Smooth muscle cell (in vitro differentiated cells): ENCODE measurements around the gene CTDP1. TPM values are rescaled to one million over a fixed set of nuclear protein-coding genes. Genes with fewer than 3 reads are reported as not detected.

Experiments
- DNase-seq: peaks from one replicate; lab custom pipeline; 2025; ENCODE audit not compliant: unreplicated experiment; lab: John Stamatoyannopoulos, UW
- H2AFZ ChIP-seq: fragments of 200-600 bp; sonication (generic); 2 replicates; pipeline ENCODE4 v1.6.0; 2016; ENCODE audit warnings: antibody characterized with exemption, low read depth, mild to moderate bottlenecking
- H3F3A ChIP-seq: fragments of 200-600 bp; sonication (generic); 2 replicates; pipeline ENCODE4 v1.6.0; 2017; ENCODE audit warnings: antibody characterized with exemption, low read depth
- H3K27ac ChIP-seq: fragments of 200-600 bp; sonication (generic); 2 replicates; pipeline ENCODE4 v1.5.1; 2016; ENCODE audit warnings: low read depth, mild to moderate bottlenecking
- H3K27me3 ChIP-seq: fragments of 200-600 bp; sonication (generic); 2 replicates; pipeline ENCODE4 v1.6.1; 2016; ENCODE audit warnings: low read depth, mild to moderate bottlenecking
- H3K36me3 ChIP-seq: fragments of 200-600 bp; sonication (generic); 2 replicates; pipeline ENCODE4 v1.5.1; 2016; ENCODE audit warnings: low read depth
- H3K4me1 ChIP-seq: fragments of 200-600 bp; sonication (generic); 2 replicates; pipeline ENCODE4 v1.5.1; 2016; ENCODE audit warnings: low read depth
- H3K4me2 ChIP-seq: fragments of 200-600 bp; sonication (generic); 2 replicates; pipeline ENCODE4 v1.6.0; 2016; ENCODE audit warnings: mild to moderate bottlenecking
- H3K4me3 ChIP-seq: fragments of 200-600 bp; sonication (generic); 2 replicates; pipeline ENCODE4 v1.5.1; 2016; ENCODE audit warnings: mild to moderate bottlenecking
- H3K79me2 ChIP-seq: fragments of 200-600 bp; sonication (generic); 2 replicates; pipeline ENCODE4 v1.6.0; 2016; ENCODE audit warnings: low read depth, mild to moderate bottlenecking
- H3K9ac ChIP-seq: fragments of 200-600 bp; sonication (generic); 2 replicates; pipeline ENCODE4 v1.6.0; 2016; ENCODE audit warnings: low read depth
- H3K9me3 ChIP-seq: fragments of 200-600 bp; sonication (generic); replicated peaks from 2 replicates; pipeline ENCODE4 v1.5.1; 2016; ENCODE audit warnings: low read depth
- H4K20me1 ChIP-seq: fragments of 200-600 bp; sonication (generic); 2 replicates; pipeline ENCODE4 v1.6.0; 2016; ENCODE audit warnings: low read depth
- WGBS: methylation state at CpG from one replicate; pipeline ENCODE4 v1.1.7; 2016; ENCODE audit warnings: low lambda C conversion rate; 5-methylcytosine and 5-hydroxymethylcytosine counted together
- polyA plus RNA-seq: library from polyadenylated mRNA; unstranded; fragments of >200 nt; fragmentation: Nextera tagmentation; extraction: Ambion mirVana; gene quantifications from 2 replicates; pipeline ENCODE4 v1.2.1, GENCODE V29; 2016
- total RNA-seq: library from RNA; depleted of rRNA; stranded (reverse); fragments of >200 nt; gene quantifications from 2 replicates; pipeline ENCODE4 v1.2.3, GENCODE V29; 2014
- TF ChIP-seq, protein P1 (sequence below): fragments of 200-600 bp; sonication (generic); IDR thresholded peaks from 2 replicates; pipeline ENCODE4 v1.5.1; 2017; ENCODE audit warnings: borderline replicate concordance, mild to moderate bottlenecking, antibody characterized with exemption; ENCODE audit not compliant: insufficient read depth, poor library complexity, severe bottlenecking

CTDP1 gene
- total and polyA plus RNA-seq, 2 experiments from 2014 or later = 14.1 to 18.4 TPM

DNA sequence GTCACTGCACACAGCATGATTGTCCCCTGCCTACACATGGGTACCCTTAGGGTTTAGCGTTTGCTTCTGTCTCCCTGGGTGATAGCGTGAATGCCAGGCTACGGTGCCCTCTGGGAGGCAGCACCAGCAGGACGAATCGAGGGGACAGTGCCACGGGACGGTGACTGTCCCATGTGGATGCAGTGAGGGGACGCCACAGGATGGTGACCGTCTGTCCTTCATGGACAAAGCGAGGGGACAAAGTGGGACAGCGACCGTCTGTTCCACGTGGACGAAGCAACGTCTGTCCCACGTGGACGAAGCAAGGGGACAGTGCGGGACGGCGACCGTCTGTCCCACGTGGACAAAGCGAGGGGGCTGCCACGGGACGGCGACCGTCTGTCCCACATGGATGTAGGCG is 25.7 kb downstream of the CTDP1 start:
- H3K4me1 ChIP-seq = no peaks in the 10 kb centered on the region
- no peaks in the 10 kb centered on the region for H3K9me3 ChIP-seq
- H3K4me2 ChIP-seq = no peak overlapping the region
- peaks cover 9% of the 10 kb centered on the region for H3K36me3 ChIP-seq
- no peaks in the 10 kb centered on the region for H3K27me3 ChIP-seq
- DNase-seq = no peak
- no peak overlapping the region for H3K27ac ChIP-seq
- H4K20me1 ChIP-seq = peaks cover 26% of the 10 kb centered on the region
- H3K4me3 ChIP-seq = no peak overlapping the region
- no peak overlapping the region for H2AFZ ChIP-seq
- 98% methylated on average over 28 of the region's 28 CpGs for WGBS
- no peaks in the 10 kb centered on the region for H3F3A ChIP-seq
- H3K9ac ChIP-seq = no peak overlapping the region
- H3K79me2 ChIP-seq = no peaks in the 10 kb centered on the region
- TF ChIP-seq, protein P1, sequence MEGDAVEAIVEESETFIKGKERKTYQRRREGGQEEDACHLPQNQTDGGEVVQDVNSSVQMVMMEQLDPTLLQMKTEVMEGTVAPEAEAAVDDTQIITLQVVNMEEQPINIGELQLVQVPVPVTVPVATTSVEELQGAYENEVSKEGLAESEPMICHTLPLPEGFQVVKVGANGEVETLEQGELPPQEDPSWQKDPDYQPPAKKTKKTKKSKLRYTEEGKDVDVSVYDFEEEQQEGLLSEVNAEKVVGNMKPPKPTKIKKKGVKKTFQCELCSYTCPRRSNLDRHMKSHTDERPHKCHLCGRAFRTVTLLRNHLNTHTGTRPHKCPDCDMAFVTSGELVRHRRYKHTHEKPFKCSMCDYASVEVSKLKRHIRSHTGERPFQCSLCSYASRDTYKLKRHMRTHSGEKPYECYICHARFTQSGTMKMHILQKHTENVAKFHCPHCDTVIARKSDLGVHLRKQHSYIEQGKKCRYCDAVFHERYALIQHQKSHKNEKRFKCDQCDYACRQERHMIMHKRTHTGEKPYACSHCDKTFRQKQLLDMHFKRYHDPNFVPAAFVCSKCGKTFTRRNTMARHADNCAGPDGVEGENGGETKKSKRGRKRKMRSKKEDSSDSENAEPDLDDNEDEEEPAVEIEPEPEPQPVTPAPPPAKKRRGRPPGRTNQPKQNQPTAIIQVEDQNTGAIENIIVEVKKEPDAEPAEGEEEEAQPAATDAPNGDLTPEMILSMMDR = no peak

DNA sequence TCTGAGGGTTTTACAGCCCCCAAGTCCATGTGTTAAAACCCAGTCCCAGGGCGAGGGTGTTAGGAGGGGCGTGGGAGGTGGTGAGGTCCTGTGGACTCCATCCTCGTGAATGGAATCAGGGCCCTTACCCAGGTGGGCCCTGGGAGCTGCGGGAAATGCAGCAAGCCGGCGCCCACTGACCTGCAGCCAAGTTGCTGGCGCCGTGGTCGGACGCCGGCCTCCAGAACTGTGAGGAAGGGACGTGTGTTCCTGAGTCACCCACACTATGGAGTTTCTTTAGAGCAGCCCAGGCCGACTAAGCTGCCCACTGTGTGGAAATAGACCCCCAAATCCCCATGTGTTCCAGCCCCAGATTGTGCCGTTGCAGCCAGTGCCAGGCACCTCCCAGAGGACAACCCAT is 26.4 kb downstream of the CTDP1 start:
- Histone ChIP-seq H3K4me2 (no peak overlapping the region), H3K79me2 (no peaks in the 10 kb centered on the region), H3K4me1 (no peaks in the 10 kb centered on the region), H3K36me3 (peaks cover 3% of the 10 kb centered on the region), H3F3A (no peaks in the 10 kb centered on the region), H3K9me3 (no peaks in the 10 kb centered on the region), H4K20me1 (peaks cover 26% of the 10 kb centered on the region), H3K4me3 (no peak overlapping the region), H2AFZ (no peak overlapping the region), H3K27ac (no peak overlapping the region), H3K9ac (no peak overlapping the region), H3K27me3 (no peaks in the 10 kb centered on the region)
- TF ChIP-seq, protein P1 = no peak
- WGBS = 95% methylated on average over 14 of the region's 14 CpGs
- DNase-seq = no peak

DNA sequence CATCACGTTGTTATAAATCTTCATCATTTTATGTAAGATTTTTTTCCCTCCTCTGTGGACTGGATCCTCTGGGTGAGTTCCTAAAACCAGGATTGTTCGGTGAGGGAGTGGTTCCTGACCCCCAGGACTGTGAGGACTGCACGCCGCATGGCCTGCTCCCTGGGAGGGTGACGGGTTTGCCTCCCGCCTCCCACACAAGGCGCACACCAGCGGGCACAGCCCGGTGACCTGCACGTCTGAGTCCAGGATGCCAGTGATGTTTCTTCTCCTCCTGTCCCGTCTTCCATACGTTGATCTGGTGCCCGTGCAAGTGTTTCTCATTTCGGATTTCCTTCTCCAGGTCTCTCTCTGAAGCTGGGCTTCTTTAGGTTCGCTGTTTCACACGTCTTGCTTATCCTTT is 27.1 kb downstream of the CTDP1 start:
- Histone ChIP-seq H3K4me2 (no peak overlapping the region), H3K27me3 (no peaks in the 10 kb centered on the region), H3K79me2 (no peaks in the 10 kb centered on the region), H3K27ac (no peak overlapping the region), H3F3A (no peaks in the 10 kb centered on the region), H3K4me3 (no peak overlapping the region), H2AFZ (no peak overlapping the region), H3K9ac (no peak overlapping the region), H3K4me1 (no peaks in the 10 kb centered on the region), H4K20me1 (peaks cover 25% of the 10 kb centered on the region), H3K36me3 (peaks cover 3% of the 10 kb centered on the region), H3K9me3 (no peaks in the 10 kb centered on the region)
- no peak for DNase-seq
- TF ChIP-seq, protein P1 = no peak
- 97% methylated on average over 16 of the region's 16 CpGs for WGBS

DNA sequence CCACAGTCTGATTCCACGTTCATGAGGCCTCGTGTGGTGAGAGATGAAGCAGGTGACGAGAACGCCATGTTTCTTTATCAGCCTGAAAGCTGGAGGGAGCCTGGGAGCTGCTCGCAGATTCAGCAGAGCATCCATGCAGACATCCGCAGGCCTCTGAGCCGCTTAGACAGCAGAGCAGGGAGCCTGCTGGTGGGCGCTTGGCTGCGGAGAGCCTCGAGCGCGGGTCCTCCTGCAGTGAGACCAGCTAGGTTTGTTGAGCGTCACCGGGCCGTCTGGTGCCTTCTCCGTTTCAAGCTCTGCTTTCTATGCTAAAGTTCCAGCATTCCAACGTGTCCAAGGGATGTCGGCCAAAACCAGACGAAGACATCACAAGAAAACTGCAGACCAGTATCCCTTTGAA is 27.6 kb downstream of the CTDP1 start:
- H3K9me3 ChIP-seq = no peaks in the 10 kb centered on the region
- no peak for DNase-seq

More for the DNA sequence above, 27.6 kb downstream of the CTDP1 start:
- H2AFZ ChIP-seq = no peak overlapping the region
- TF ChIP-seq, protein P1 = no peak
- no peak overlapping the region for H3K9ac ChIP-seq
- no peaks in the 10 kb centered on the region for H3K27me3 ChIP-seq
- over 99% methylated on average over 18 of the region's 19 CpGs for WGBS
- peaks cover 21% of the 10 kb centered on the region for H4K20me1 ChIP-seq
- no peaks in the 10 kb centered on the region for H3K79me2 ChIP-seq
- H3K4me2 ChIP-seq = no peak overlapping the region
- no peak overlapping the region for H3K27ac ChIP-seq
- H3K36me3 ChIP-seq = peaks cover 3% of the 10 kb centered on the region
- H3K4me1 ChIP-seq = no peaks in the 10 kb centered on the region
- H3K4me3 ChIP-seq = no peak overlapping the region
- H3F3A ChIP-seq = no peaks in the 10 kb centered on the region
